GM19025 (cell line): ENCODE measurements around the gene PPIF.
"Not testable (repeated sequence)": the region's sequence is repeated elsewhere in the genome, so short reads cannot be mapped to it uniquely, and the experiment has no call there.

ENCODE experiments used
- ATAC-seq: cut with Tn5 transposase; IDR thresholded peaks from one replicate; pipeline ENCODE4 v1.9.1; 2021; ENCODE audit warnings: mild to moderate bottlenecking, low read depth, moderate library complexity; ENCODE audit not compliant: unreplicated experiment

The PPIF gene

DNA sequence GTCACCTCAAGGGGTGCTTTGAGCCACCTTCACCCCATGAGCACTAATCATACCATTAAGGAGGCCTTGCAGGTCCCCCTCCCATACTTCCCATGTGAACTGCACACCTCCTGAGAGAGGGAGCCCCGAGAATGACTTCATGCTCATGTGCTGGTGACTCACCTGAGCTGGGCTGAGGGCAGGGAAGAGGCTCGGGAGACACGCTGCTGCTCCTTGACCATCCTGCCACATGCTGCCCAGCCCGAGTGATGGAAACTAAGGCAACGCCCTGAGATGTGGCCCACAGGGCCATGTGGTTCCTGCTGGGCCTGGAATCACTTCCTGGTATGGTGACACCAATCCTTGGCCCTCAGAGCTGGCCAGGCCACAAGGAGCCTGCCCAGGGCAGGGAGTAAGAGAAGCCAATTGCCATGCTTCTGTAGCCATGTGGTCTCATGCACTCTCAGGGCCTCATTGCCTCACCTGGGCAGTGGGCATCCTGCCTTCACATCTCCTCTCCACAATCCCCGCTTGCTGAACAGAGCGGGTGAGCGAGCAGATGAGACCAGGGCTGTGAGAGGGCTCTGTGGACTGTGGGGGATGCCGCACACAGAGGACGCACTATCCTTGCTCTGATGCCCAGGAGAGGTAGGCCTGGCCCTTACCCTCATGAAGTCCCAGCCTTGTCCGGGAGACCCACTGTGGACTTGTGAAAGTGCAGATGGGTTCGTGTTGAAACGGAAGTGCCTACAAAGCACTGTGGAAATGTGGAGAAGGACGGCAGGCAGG lies 18.3 kb upstream of the PPIF start:
- no peak for ATAC-seq

DNA sequence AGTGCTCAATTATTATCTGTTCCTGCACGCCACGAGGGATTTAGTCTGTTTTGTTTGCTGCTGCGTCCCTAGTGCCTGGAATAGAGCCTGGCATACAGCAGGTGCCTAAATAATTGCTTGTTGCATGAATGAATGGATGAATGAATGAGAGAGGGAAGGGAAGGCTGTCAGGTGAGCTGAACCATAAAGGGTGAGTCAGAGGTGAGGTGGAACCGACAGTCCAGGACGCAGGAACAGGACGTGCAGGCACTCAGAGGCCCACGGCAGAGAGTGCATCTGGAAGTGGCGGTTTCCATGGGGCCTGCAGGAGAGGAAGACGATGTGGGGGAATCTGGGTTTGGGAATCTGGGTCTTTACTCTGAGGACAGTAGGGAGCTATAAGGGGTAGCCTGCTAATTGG lies 17.7 kb upstream of the PPIF start:
- no peak for ATAC-seq

DNA sequence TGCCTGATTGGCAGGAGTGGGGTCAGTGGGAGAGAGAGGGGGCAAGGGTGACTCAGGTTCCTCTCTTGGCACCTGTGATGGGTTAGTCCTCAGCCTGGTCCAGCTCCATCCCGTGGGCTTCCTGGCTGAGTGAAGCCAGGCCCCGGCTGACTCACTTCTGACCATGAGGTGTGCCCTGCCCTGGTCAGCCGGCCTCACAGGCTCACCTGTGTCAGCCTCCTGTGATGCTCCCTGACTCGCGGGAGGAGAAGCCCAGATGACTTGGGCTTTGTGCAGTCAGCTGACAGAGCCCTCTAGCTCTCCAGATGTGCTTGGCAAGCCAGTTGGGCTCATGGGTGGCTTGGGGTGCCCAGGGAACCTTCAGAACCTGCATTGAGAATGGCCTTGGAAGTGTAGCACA lies 16.0 kb upstream of the PPIF start:
- peak; percentile 20 for ATAC-seq

DNA sequence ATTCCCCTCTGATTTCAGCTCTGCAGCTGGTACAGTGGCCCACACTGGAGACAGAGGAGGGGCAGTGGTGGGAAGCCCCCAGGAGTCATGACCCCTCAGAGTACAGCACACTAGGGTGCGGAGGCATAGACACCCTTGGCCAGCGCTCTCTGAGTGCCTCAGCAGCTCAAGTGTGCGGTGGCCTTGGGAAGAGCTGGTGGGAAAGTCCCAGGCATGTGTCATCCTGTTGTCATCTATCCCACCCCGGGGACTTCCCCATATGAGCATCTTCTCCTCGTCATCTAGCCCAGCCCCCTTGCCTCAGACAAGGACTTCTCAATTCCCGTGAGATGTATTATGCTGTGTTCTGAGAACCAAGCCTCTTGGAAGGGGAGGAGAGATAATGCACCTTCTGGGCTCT lies 15.6 kb upstream of the PPIF start:
- ATAC-seq = peak; percentile 73

DNA sequence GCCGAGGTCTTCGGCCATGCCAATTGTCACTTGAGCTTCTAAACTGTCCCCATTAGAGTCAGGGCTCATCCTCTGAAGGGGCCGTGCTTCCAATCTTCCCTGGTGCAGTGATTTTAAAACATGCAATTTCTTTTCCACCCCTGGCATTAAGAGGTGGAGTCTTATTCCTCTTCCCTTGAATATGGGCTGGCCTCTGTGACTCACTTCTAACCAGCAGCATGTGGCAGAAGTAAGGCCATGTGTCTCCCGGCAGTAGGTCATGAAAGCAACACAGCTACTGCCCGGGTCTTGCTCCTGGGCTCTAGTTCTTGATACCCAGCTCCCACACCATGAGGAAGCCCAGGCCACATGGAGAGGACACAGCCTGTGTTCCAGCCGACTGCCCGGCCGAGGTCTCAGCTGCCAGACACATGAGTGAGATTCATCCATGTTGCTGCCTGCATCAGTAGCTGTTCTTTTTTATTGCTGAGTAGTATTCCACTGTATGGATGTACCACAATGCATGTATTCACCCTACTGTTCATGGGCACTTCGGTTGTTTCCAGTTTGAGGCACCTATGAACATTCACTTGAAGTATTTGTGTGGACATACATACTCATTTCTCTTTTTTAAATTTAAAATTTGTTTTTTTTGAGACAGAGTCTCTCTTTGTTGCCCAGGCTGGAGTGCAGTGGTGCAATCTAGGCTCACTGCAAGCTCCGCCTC lies 14.5 kb upstream of the PPIF start:
- ATAC-seq = not testable (repeated sequence)

DNA sequence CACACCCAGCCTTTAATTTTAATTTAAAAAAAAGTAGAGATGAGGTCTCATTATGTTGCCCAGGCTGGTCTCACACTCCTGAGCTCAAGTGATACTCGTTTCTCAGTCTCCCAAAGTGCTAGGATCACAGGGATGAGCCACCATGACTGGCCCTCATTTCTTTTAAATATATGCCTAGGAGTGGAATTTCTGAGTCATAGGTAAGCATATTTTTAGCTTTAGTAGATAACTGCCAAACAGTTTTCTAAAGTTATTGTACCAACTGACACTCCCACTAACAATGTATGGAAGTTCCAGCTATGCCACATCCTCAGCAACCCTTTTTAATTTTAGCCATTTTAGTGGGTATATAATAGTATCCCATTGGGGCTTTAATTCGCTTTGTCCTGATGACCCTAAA lies 13.8 kb upstream of the PPIF start:
- no peak for ATAC-seq

DNA sequence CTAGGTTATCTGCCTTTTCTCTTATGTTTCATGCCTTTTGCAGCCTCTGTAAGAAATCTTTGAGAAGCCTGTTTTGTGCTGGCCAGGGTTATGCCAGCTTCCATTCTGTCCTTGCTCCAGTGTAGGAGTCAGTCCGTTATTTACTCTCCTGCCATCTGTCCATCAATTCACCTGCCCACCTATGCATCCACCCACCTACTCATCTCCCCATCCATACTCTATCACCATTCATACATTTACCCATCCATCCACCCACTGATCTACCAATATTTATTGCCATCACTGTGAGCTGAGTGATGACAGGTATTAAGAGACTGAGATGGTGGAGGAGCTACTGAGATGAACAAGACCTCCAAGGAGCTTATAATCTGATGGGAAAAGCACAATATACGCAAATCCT lies 12.7 kb upstream of the PPIF start:
- no peak for ATAC-seq

DNA sequence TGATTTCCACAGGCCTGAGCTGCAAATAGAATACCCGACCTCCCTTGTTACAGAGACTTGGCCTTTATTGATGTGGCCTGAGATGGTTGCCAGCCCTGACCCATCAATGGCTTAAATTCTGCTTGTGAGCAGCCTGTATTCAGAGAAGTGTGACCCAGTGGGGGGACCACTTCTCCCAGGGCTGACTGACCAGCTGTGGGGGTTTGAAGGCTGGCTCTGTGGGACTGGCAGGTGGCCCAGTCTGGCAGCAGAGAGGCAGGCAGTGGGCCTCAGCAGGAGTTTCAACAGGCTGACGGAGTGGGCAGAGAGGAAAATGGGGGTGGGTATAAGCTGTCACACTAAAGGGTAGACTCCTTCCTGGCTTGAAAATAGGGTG lies 12.2 kb upstream of the PPIF start:
- ATAC-seq = no peak

DNA sequence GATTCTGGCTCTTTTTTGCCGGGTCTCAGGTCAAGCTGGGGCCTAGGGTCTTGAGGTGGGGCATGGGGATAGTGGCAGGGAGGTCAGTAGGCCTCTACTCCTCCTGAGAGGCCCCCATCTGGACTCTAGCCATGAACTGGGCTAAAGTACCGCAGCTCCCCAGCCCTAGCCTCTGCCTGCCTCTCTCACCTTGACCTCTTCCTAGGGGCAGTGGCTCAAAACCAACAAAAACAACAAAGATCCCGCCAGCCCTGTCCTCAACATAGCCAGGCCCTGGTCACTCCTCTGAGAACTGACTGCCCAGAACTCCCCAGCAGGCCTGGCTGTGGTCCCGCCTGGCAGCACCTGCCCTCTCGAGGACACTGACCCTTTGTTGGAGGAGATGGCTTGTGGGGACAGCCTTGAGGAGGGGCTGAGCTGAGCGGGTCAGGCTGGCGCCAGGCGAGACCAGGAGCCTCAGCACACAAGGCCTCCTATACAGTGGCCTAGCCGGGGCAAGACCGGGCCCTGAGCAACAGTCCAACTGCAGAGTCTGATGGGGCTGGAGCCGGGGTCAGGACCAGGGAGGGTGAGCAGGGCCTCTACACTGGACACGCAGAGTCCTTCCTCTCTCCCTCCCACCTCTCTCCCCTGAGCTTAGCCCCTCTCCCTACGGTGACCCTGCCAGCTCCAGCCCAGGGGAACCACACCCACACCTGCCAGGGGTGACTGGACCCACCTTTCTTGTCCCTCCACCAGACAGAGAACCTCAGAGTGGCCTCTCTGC lies 11.6 kb upstream of the PPIF start:
- no peak for ATAC-seq

DNA sequence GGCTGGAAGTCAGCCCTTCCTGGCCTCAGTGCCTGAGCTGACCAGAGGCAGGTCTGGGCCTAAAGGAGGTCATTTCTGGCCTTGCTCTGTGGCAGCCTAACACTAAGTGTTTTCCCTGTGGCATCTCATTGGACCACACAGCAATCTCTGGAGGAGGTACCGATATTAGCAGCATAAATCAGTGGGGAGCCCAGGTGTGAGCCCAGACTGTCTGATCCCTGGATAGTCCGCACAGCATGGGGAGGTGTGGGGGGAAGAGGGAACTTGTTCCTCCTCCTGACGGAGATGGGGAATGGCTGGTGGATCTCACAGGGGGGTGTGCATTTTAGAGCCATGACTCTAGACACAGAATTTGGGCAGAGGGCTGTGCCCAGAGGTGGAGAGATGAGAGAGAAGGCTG lies 11.0 kb upstream of the PPIF start:
- ATAC-seq = no peak

DNA sequence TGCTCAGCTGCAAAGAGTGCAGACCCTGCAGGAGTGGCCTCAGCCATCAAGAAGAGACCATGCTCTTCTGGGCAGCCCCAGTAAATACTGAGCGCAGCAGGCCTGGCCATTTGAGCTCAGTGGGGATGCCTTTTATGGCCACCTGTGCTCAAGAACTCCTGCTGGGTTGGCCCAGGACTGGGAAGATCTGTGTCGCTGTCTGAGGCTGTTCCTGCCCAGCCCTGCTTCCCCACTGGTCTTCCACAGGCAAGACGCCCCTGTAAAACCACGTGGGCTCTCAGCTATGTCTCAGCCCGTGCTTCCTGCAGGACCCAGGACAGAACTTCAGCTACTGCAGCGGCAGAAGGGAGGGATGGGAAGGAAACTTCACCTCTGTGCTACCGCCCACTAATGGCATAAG lies 10.5 kb upstream of the PPIF start:
- no peak for ATAC-seq

DNA sequence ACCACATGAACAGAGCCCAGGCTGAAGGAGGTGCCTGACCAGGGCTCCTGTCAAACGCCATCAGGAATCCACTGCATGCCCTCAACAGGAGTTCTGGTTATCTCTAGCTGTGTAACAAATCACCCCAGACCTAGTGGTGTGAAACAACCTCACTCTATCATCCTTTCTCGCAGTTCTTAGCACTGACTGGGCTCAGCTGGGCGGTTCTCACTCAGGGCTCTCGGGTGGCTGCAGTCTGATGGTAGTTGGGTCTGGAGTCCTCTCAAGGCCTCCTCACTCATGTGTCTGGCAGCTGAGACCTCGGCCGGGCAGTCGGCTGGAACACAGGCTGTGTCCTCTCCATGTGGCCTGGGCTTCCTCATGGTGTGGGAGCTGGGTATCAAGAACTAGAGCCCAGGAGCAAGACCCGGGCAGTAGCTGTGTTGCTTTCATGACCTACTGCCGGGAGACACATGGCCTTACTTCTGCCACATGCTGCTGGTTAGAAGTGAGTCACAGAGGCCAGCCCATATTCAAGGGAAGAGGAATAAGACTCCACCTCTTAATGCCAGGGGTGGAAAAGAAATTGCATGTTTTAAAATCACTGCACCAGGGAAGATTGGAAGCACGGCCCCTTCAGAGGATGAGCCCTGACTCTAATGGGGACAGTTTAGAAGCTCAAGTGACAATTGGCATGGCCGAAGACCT lies 9.3 kb upstream of the PPIF start:
- not testable (repeated sequence) for ATAC-seq

DNA sequence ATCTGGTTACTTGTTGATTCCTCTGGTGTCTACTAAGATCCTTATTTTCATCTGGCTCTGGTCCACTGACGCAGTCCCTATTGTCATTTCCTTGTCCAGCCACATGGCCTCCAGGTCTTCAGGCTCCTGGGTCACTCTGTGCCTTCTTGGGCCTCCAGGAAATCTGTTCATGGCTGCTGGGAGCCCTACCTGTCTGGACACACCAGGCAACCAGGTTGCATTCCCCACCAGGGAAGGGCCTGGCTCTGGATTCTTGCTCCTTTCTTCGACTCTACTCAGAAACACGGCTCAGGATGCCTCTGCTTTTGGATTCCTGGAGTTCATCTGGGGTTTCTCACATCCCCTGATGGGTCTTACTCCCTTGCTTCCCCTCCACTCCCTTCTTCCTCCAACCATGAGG lies 8.0 kb upstream of the PPIF start:
- no peak for ATAC-seq

DNA sequence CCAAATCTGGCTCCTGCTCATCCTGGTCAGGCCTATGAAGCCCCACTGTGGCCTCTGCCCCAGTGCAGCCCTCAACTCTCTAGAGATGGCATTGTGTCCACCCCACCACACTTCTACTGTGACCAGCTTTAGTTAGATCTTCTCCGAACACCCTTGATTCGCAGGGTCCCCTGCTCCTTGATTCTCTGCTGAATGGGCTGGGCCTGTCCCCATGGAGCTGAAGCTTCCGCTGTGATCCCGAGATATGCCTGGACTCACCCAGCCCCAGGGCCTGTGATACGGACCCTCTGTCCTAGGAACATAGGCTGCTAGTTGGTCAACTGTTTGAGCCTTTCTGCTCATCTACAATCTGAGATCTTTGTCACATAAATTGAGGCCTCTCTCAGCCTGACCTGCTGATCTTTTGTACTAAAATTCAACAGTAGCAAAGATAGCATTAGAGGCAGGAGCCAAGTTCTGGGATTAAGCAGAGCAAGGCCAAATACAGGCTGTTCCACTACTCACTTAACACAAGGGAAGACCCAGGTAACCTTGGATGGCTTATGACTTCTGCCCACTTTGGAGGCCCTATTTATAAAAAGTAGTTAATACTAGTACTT lies 6.5 kb upstream of the PPIF start:
- no peak for ATAC-seq

DNA sequence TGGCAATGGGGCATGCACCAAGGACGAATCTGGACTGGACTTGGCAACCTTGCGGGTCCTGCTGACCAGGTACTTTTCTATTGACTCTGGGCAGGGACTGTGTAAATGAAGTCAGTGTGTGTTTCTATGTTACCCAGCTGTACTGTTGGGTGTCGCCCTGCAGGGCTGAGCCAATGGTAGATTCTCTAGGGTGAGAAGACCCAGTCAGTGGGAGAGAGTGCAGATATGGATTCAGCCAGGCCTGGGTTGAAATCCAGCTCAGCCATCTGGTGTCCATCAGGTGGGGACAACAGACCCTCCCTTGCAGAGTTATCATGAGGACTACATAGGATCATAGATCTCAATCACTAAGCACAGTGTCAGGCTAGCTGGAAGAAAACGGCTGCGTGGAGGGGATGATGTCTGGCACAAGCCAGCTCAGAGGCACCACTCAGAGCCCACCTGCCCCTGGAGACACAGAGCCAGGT lies 4.9 kb upstream of the PPIF start:
- ATAC-seq = no peak

DNA sequence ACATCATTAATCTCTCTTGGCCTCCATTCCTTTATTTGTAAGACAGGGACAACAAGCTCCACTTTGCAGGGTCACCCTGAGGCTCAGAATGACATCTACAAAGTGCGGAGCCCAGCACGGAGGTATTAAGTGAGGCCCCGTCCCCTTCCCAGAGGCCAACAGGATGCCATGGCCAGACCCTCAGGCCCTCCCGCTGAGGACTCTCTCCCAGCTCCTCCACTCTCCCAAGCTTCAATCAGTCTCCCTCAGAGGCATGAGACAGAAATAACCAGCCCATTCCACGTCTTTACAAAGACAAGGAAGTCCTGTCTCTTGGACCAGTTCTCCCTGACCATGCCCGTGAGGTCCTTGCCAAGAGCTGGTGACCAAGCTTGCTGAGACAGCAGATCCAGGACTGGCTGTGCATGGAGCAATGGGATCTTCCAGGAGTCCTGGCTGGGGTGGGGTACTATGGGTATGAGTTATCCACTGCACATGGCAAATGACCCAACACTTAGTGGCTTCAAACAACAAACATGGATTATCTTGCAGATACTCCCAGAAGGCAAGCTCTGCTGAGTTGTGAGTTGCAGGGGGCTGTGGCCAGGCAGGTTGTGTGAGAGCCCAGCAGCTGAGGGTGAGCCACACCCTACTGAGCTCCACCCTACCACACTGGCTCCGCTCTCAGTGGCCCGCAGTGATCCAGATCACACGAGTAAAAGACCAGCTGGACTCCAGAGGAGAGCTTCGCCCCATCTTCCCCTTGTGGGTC lies 4.3 kb upstream of the PPIF start:
- ATAC-seq = no peak

DNA sequence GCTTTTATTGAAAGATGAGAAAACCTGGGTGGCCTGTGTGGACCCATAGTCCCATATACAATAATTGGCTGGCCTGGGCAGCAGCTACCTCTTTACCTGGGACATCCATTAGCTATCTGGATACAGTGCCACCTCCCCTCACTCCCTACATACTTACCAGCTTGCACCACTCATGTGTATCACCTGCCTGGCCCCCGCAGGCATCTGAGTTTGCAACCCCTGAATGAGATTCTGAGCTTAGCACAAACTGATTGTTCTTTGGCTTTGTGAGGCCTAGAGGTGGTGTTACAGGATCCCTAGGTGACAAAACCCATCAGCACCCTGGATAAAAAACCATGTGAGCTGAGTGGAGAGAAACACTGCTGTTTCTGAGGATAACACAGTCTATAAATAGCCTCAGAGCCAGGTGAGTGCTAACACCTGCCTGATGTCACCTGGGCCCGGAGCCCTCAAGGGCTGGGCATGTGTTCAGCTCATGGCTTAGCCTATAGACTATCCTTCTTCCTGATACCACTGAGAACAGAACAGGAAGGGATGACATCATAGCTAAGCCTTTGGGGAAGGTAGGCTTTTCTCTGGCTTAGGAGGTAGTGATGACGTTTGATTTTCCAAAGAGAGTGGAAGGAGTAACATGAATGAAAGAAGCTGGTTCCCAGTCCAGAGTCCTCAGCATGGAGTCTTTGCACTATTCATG lies 2.6 kb upstream of the PPIF start:
- no peak for ATAC-seq

DNA sequence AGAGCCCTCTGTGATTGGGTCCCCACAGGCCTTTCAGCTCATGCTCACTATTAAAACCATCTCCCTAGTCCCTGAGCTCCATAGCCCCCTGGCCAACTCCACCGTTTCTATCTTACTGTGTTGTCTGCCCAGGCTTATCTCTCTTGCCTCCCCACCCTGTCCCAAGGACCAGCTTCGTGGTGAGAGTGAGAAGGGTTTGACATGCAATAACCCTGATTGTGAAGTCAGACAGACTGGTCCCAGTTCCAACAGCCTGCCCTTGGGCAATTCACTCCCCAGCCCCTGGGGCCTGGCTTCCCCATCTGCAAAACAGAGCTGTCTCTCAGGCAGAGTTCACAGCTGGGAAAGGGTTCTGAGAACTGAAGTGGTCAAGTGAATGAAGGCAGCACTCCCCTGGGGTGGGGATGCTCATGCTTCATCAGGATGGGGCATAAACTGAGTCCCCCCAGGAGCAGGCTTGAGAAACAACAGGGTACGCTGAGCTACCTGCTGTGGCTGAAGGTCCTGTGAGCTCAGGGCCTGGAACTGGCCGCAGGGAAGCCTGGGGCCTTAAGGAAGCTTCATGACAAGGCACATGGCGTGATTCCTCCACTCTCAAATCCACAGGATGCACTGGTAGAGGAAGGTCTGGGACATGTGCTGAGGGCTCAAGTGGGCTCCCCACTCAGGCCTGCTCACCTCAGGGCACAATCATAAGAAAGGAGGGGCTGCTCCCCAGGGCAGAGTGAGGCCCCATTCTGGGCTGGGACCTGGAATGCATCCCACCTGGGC lies 1.8 kb upstream of the PPIF start:
- ATAC-seq = no peak

DNA sequence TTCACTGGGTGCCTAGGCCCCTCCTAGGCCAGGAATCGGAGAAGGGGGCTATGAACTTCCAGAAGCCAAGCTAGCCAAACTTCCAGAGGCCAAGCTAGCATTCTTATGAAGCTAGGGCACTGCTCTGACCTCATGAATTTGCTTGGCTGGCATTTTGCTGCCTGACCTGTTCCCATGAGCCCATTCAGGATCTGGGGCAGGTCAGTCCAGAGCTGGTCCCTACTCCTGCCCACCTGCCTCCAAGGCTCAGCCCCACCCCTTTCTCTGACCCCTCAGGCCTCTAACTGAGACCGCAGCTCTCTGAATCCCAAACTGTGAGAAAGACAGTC lies 1.3 kb upstream of the PPIF start:
- no peak for ATAC-seq
